Keratinocyte (primary cell): Measurements from ENCODE around the gene ARHGAP15.

Experiments used
- EZH2 ChIP-seq: IDR thresholded peaks from one replicate; pipeline ENCODE4 v1.6.1; 2012; ENCODE audit warnings: inconsistent platforms, mild to moderate bottlenecking, low read length, moderate library complexity
- TF ChIP-seq, protein P1 (sequence below), 3 experiments: IDR thresholded peaks in 1 of 3; conservative IDR thresholded peaks in 1 of 3; optimal IDR thresholded peaks in 1 of 3; 2 replicates in 2 of 3; 3 replicates in 1 of 3; pipeline versions ENCODE3 to v1.5.1; 2011; ENCODE audit warnings: low read length in 3 of 3, mild to moderate bottlenecking in 3 of 3, moderate library complexity in 2 of 3, control low read depth in 1 of 3, inconsistent platforms in 1 of 3; ENCODE audit not compliant: insufficient read depth in 2 of 3; ENCODE audit errors: extremely low read depth in 1 of 3

- TF ChIP-seq, protein P1, sequence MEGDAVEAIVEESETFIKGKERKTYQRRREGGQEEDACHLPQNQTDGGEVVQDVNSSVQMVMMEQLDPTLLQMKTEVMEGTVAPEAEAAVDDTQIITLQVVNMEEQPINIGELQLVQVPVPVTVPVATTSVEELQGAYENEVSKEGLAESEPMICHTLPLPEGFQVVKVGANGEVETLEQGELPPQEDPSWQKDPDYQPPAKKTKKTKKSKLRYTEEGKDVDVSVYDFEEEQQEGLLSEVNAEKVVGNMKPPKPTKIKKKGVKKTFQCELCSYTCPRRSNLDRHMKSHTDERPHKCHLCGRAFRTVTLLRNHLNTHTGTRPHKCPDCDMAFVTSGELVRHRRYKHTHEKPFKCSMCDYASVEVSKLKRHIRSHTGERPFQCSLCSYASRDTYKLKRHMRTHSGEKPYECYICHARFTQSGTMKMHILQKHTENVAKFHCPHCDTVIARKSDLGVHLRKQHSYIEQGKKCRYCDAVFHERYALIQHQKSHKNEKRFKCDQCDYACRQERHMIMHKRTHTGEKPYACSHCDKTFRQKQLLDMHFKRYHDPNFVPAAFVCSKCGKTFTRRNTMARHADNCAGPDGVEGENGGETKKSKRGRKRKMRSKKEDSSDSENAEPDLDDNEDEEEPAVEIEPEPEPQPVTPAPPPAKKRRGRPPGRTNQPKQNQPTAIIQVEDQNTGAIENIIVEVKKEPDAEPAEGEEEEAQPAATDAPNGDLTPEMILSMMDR (optimal IDR thresholded peaks at IDR 0.05 in 1 of 3, IDR thresholded peaks at IDR 0.05 in 1 of 3, conservative IDR thresholded peaks at IDR 0.05 in 1 of 3; ENCODE audit: extremely low read depth in 1 of 3, insufficient read depth in 2 of 3, low read length in 3 of 3): no peak
- TF ChIP-seq EZH2: no peak
These were observed 664.2 kb downstream of the ARHGAP15 start for GRCh38 chr2:143793381-143793780.
